MM.1S (cell line): Measurements from ENCODE around the gene GCFC2.
A peak's percentile ranks its signal among the peaks of the same experiment; 100 is the strongest.

Experiments used
- EZH2 ChIP-seq: fragments of 300-600 bp; sonication (generic); optimal IDR thresholded peaks from 2 replicates; pipeline ENCODE3; 2017; ENCODE audit warnings: low read depth, mild to moderate bottlenecking, antibody characterized with exemption, low read length, mixed read lengths
- TF ChIP-seq, protein P1 (sequence below): fragments of 300-600 bp; sonication (generic); IDR thresholded peaks from 2 replicates; pipeline ENCODE4 v1.5.1; 2016; ENCODE audit warnings: antibody characterized with exemption, low read length, mixed read lengths

GRCh38 chr2:75627902-75628504 lies 82.7 kb downstream of the GCFC2 start:
- TF ChIP-seq, protein P1, sequence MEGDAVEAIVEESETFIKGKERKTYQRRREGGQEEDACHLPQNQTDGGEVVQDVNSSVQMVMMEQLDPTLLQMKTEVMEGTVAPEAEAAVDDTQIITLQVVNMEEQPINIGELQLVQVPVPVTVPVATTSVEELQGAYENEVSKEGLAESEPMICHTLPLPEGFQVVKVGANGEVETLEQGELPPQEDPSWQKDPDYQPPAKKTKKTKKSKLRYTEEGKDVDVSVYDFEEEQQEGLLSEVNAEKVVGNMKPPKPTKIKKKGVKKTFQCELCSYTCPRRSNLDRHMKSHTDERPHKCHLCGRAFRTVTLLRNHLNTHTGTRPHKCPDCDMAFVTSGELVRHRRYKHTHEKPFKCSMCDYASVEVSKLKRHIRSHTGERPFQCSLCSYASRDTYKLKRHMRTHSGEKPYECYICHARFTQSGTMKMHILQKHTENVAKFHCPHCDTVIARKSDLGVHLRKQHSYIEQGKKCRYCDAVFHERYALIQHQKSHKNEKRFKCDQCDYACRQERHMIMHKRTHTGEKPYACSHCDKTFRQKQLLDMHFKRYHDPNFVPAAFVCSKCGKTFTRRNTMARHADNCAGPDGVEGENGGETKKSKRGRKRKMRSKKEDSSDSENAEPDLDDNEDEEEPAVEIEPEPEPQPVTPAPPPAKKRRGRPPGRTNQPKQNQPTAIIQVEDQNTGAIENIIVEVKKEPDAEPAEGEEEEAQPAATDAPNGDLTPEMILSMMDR, result peak; percentile 93
- no peak for TF ChIP-seq EZH2
